SK-N-SH (cell line): ENCODE results near the gene RIN2. TPM values are rescaled to one million over a fixed set of nuclear protein-coding genes. Genes with fewer than 3 reads are reported as not detected.

Experiments used
- CTCF ChIA-PET: fragments of 300-600, 350-600 bp; formaldehyde crosslinking; extraction: SDS; loops from one replicate; lab custom pipeline; 2021; lab: Yijun Ruan, JAX
- POLR2A ChIA-PET: fragments of 350-600 bp; sonication (Branson Sonifier 250); formaldehyde crosslinking; extraction: SDS; loops from one replicate; lab custom pipeline; 2020; ENCODE audit warnings: antibody characterized with exemption, inconsistent platforms; lab: Yijun Ruan, JAX
- DNase-seq: peaks from one replicate; pipeline ENCODE4 v3.0.0; 2012
- H2AFZ ChIP-seq: fragments of 200-600 bp; sonication (generic); 2 replicates; pipeline ENCODE4 v1.8.1; 2016; ENCODE audit warnings: antibody characterized with exemption, mild to moderate bottlenecking, low read depth
- H3F3A ChIP-seq: fragments of 200-600 bp; sonication (generic); replicated peaks from 2 replicates; pipeline ENCODE3; 2016; ENCODE audit warnings: antibody characterized with exemption, mild to moderate bottlenecking; ENCODE audit not compliant: insufficient read depth
- H3K27ac ChIP-seq, 2 experiments: fragments of 200-500 bp in 1 of 2; fragments of 200-600 bp in 1 of 2; sonication (Bioruptor generic) in 1 of 2; sonication (generic), shearing (Covaris generic) in 1 of 2; 2 replicates each; pipeline versions ENCODE4 v1.5.1 to v1.6.1; 2014 to 2016; ENCODE audit warnings: low read depth in 2 of 2, inconsistent platforms in 1 of 2, low read length in 1 of 2, mild to moderate bottlenecking in 1 of 2, mixed read lengths in 1 of 2
- H3K27me3 ChIP-seq: fragments of 200-600 bp; sonication (generic), shearing (Covaris generic); 2 replicates; pipeline ENCODE4 v1.6.1; 2016; ENCODE audit warnings: mixed run types; ENCODE audit not compliant: insufficient read depth
- H3K36me3 ChIP-seq, 2 experiments: fragments of 200-500 bp in 1 of 2; fragments of 200-600 bp in 1 of 2; sonication (Bioruptor generic) in 1 of 2; sonication (generic) in 1 of 2; replicated peaks in 1 of 2; 2 replicates each; pipeline versions ENCODE3 to v1.5.1; 2014 to 2016; ENCODE audit warnings: low read length in 1 of 2, mild to moderate bottlenecking in 1 of 2; ENCODE audit not compliant: insufficient read depth in 2 of 2, control insufficient read depth in 1 of 2
- H3K4me1 ChIP-seq, 2 experiments: fragments of 200-500 bp in 1 of 2; fragments of 200-600 bp in 1 of 2; sonication (Bioruptor generic) in 1 of 2; sonication (generic), shearing (Covaris generic) in 1 of 2; 2 replicates each; pipeline versions ENCODE4 v1.5.1 to v1.6.1; 2014 to 2016; ENCODE audit warnings: low read depth in 1 of 2, low read length in 1 of 2, mixed run types in 1 of 2; ENCODE audit not compliant: insufficient read depth in 2 of 2, control insufficient read depth in 1 of 2
- H3K4me2 ChIP-seq: fragments of 200-600 bp; sonication (generic), shearing (Covaris generic); 2 replicates; pipeline ENCODE4 v1.6.1; 2017; ENCODE audit warnings: mixed run types
- H3K4me3 ChIP-seq, 2 experiments: fragments of 200-500 bp in 1 of 2; fragments of 200-600 bp in 1 of 2; sonication (Bioruptor generic) in 1 of 2; sonication (generic), shearing (Covaris generic) in 1 of 2; 2 replicates each; pipeline versions ENCODE4 v1.5.1 to v1.8.1; 2014 to 2016; ENCODE audit warnings: low read depth in 2 of 2, inconsistent platforms in 1 of 2, low read length in 1 of 2, mild to moderate bottlenecking in 1 of 2, mixed read lengths in 1 of 2, moderate library complexity in 1 of 2
- H3K79me2 ChIP-seq: fragments of 200-600 bp; sonication (generic); 2 replicates; pipeline ENCODE4 v1.8.1; 2017; ENCODE audit warnings: mild to moderate bottlenecking; ENCODE audit not compliant: insufficient read depth
- H3K9ac ChIP-seq: fragments of 200-600 bp; sonication (generic); 2 replicates; pipeline ENCODE4 v1.6.1; 2017; ENCODE audit warnings: mixed run types
- H3K9me2 ChIP-seq: fragments of 200-600 bp; sonication (generic); 2 replicates; pipeline ENCODE4 v1.6.1; 2017; ENCODE audit warnings: mixed run types
- H3K9me3 ChIP-seq: fragments of 200-600 bp; sonication (generic); 2 replicates; pipeline ENCODE4 v1.6.1; 2017; ENCODE audit warnings: mixed run types, mild to moderate bottlenecking, moderate library complexity
- H4K20me1 ChIP-seq: fragments of 200-600 bp; sonication (generic); 2 replicates; pipeline ENCODE4 v1.6.1; 2017; ENCODE audit warnings: mild to moderate bottlenecking, mixed run types; ENCODE audit not compliant: insufficient read depth
- ELF1 ChIP-seq: IDR thresholded peaks from 2 replicates; pipeline ENCODE4 v1.4.0; 2012
- EP300 ChIP-seq, 2 experiments: IDR thresholded peaks; 2 replicates each; pipeline versions ENCODE4 v1.4.0 to v1.6.1; 2012; ENCODE audit warnings: borderline replicate concordance in 1 of 2, low read depth in 1 of 2, low read length in 1 of 2
- EZH2phosphoT487 ChIP-seq: fragments of 200-600 bp; sonication (generic); IDR thresholded peaks from 2 replicates; pipeline ENCODE4 v1.6.1; 2017; ENCODE audit warnings: low read depth, mixed run types, mild to moderate bottlenecking, antibody characterized with exemption, moderate library complexity, borderline replicate concordance
- FOSL2 ChIP-seq: IDR thresholded peaks from 2 replicates; pipeline ENCODE4 v1.4.0; 2012; ENCODE audit warnings: low read depth, mild to moderate bottlenecking, moderate library complexity, borderline replicate concordance
- FOXJ3 ChIP-seq: sonication (generic); formaldehyde crosslinking; IDR thresholded peaks from 2 replicates; pipeline ENCODE4 v1.5.1; 2020; ENCODE audit warnings: mild to moderate bottlenecking, missing genetic modification reagents
- FOXM1 ChIP-seq: IDR thresholded peaks from 2 replicates; pipeline ENCODE4 v1.4.0; 2012; ENCODE audit warnings: low read depth, mild to moderate bottlenecking
- MEF2A ChIP-seq: IDR thresholded peaks from 2 replicates; pipeline ENCODE4 v1.4.0; 2012; ENCODE audit warnings: low read depth, borderline replicate concordance
- MXI1 ChIP-seq: IDR thresholded peaks from 2 replicates; pipeline ENCODE4 v1.6.1; 2012; ENCODE audit warnings: mild to moderate bottlenecking, low read depth, low read length, improper control_type of control experiment
- POLR2AphosphoS5 ChIP-seq: IDR thresholded peaks from 2 replicates; pipeline ENCODE4 v1.6.1; 2012; ENCODE audit warnings: low read depth, low read length
- RAD21 ChIP-seq: IDR thresholded peaks from 2 replicates; pipeline ENCODE4 v1.6.1; 2012; ENCODE audit warnings: mild to moderate bottlenecking, low read length
- RFX5 ChIP-seq: IDR thresholded peaks from 2 replicates; pipeline ENCODE4 v1.6.1; 2012; ENCODE audit warnings: mild to moderate bottlenecking, improper control_type of control experiment, low read length
- SIN3A ChIP-seq: IDR thresholded peaks from 2 replicates; pipeline ENCODE4 v1.6.1; 2012; ENCODE audit warnings: low read depth, mild to moderate bottlenecking, low read length, moderate library complexity, borderline replicate concordance
- TAF1 ChIP-seq: IDR thresholded peaks from 2 replicates; pipeline ENCODE4 v1.6.1; 2012; ENCODE audit warnings: low read depth, mild to moderate bottlenecking, low read length, moderate library complexity, borderline replicate concordance
- TCF12 ChIP-seq: IDR thresholded peaks from 2 replicates; pipeline ENCODE4 v1.4.0; 2012
- TEAD4 ChIP-seq: IDR thresholded peaks from 2 replicates; pipeline ENCODE4 v1.4.0; 2012; ENCODE audit warnings: mild to moderate bottlenecking, borderline replicate concordance; ENCODE audit not compliant: insufficient read depth
- YY1 ChIP-seq: IDR thresholded peaks from 2 replicates; pipeline ENCODE4 v1.4.0; 2012; ENCODE audit warnings: low read depth, mild to moderate bottlenecking
- WGBS: methylation state at CpG from one replicate; pipeline ENCODE4 v1.1.6; 2017; ENCODE audit warnings: low lambda C conversion rate; 5-methylcytosine and 5-hydroxymethylcytosine counted together
- polyA plus RNA-seq, 3 experiments: library from polyadenylated mRNA; depleted of rRNA; stranded (reverse); fragments of >200 nt; gene quantifications; 2 replicates each; pipeline ENCODE4 v1.2.3, GENCODE V29; 2012
- TF ChIP-seq, protein P1 (sequence below): fragments of 150-350 bp; IDR thresholded peaks from 2 replicates; pipeline ENCODE4 v1.6.1; 2016; ENCODE audit warnings: mild to moderate bottlenecking, low read depth, low read length
- TF ChIP-seq, protein P2 (sequence below): IDR thresholded peaks from 2 replicates; pipeline ENCODE4 v1.4.0; 2012; ENCODE audit warnings: low read depth, borderline replicate concordance
- TF ChIP-seq, protein P3 (sequence below): IDR thresholded peaks from 2 replicates; pipeline ENCODE4 v1.6.1; 2012; ENCODE audit warnings: mild to moderate bottlenecking, low read depth, low read length, moderate library complexity
- TF ChIP-seq, protein P4 (sequence below): IDR thresholded peaks from 2 replicates; pipeline ENCODE4; 2012

RIN2 gene
- polyA plus RNA-seq, 1 of the 3 experiments (the other 2 are of a cell fraction), result 6.8 TPM

DNA sequence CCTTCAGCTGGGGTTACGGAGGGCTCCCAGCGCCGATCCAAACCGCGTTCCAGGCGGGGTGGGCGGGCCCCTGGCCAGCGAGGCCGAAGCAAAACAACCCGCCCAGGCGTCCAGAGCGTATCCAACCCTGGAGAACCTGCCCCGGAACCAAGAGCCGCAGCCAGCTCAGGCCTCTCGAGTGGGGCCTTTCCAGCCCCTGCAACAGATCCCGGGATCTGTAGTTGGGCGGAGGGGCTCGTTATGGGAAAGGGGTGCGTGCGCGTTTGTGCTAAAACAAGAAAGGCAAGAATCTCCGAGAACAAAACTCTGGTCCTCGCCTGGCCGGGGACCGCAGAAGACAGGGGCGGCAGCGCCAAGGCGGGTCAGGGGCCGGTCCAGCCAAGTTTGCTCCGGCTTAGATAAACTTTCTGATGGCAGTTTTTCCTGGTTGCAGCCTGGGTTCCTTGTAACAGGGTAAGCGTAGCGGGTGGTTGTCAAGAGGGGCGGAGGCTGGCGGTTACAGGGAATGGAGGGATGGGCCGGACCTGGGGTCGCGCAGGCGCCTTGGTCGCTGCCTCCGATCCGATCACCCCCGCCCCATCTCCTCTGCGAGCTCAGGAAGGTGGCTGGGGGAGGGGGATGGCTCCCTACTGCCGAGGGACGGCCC, 448 bp upstream of the RIN2 start (continued):
- TF ChIP-seq, protein P1, sequence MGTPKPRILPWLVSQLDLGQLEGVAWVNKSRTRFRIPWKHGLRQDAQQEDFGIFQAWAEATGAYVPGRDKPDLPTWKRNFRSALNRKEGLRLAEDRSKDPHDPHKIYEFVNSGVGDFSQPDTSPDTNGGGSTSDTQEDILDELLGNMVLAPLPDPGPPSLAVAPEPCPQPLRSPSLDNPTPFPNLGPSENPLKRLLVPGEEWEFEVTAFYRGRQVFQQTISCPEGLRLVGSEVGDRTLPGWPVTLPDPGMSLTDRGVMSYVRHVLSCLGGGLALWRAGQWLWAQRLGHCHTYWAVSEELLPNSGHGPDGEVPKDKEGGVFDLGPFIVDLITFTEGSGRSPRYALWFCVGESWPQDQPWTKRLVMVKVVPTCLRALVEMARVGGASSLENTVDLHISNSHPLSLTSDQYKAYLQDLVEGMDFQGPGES, result no peak
- TF ChIP-seq ELF1 (no peak), TAF1 (no peak), YY1 (no peak; the same call in 1 of the 2 replicates), FOXM1 (no peak), SIN3A (peak; percentile 20; the same call in 1 of the 2 replicates), TEAD4 (no peak), TCF12 (no peak), EP300 (IDR thresholded peaks at IDR 0.05; ENCODE audit: borderline replicate concordance in 1 of 2, low read depth in 1 of 2, low read length in 1 of 2) (no peak), POLR2AphosphoS5 (peak; percentile 59), RAD21 (no peak)
- TF ChIP-seq, protein P2, sequence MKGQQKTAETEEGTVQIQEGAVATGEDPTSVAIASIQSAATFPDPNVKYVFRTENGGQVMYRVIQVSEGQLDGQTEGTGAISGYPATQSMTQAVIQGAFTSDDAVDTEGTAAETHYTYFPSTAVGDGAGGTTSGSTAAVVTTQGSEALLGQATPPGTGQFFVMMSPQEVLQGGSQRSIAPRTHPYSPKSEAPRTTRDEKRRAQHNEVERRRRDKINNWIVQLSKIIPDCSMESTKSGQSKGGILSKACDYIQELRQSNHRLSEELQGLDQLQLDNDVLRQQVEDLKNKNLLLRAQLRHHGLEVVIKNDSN, result no peak
- TF ChIP-seq, protein P3, sequence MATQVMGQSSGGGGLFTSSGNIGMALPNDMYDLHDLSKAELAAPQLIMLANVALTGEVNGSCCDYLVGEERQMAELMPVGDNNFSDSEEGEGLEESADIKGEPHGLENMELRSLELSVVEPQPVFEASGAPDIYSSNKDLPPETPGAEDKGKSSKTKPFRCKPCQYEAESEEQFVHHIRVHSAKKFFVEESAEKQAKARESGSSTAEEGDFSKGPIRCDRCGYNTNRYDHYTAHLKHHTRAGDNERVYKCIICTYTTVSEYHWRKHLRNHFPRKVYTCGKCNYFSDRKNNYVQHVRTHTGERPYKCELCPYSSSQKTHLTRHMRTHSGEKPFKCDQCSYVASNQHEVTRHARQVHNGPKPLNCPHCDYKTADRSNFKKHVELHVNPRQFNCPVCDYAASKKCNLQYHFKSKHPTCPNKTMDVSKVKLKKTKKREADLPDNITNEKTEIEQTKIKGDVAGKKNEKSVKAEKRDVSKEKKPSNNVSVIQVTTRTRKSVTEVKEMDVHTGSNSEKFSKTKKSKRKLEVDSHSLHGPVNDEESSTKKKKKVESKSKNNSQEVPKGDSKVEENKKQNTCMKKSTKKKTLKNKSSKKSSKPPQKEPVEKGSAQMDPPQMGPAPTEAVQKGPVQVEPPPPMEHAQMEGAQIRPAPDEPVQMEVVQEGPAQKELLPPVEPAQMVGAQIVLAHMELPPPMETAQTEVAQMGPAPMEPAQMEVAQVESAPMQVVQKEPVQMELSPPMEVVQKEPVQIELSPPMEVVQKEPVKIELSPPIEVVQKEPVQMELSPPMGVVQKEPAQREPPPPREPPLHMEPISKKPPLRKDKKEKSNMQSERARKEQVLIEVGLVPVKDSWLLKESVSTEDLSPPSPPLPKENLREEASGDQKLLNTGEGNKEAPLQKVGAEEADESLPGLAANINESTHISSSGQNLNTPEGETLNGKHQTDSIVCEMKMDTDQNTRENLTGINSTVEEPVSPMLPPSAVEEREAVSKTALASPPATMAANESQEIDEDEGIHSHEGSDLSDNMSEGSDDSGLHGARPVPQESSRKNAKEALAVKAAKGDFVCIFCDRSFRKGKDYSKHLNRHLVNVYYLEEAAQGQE, result no peak; the same call in 1 of the 2 replicates

DNA sequence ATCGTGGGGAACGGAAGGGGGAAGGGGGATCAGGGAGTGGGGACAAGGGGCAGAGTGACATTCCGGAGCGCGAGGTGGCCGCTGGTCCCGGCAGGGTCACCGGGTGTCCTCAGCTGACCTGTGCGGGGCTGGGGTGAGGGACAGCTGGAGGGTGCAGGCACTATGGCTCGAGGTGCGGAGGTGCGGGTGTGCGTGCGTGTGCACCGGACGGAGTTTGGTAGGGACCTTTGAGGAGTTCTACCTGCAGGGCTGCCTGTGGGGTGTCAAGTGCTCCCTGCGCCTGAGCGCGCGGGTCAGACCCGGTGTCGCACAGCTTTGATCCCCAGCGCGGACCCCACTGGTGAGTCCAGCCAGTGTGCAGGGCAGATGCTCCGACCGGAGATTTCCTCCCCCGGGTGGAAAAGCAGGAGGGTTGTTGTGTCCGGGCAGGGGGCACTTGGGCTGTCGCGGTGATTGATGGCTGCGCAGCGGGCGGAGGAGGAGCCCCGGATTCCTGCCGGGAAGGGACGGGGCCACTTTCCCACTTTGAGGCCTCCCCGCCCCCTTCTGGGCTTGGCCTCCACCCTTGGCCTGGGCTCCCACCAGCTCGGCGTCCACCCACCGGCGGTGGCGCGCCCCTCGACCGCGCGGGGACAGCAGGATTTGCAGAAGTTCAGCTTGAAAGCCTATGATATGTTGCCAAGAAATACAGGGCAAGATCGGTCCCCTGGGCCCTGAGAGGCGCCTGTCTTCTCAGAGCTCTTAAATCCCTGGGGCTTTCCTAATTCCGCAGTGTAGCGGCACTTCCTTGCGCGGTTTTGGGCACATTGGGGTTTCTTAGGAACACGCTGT, 658 bp downstream of the RIN2 start:
- CTCF ChIA-PET, result no interaction called here
- Histone ChIP-seq H4K20me1 (peaks cover 4% of the 10 kb centered on the region; the same call in 1 of the 2 replicates), H3F3A (no peaks in the 10 kb centered on the region)

More for the DNA sequence above, 658 bp downstream of the RIN2 start:
- DNase-seq, result peak; percentile 65
- no peak for TF ChIP-seq MXI1
- TF ChIP-seq RFX5, result no peak
- TF ChIP-seq, protein P4, sequence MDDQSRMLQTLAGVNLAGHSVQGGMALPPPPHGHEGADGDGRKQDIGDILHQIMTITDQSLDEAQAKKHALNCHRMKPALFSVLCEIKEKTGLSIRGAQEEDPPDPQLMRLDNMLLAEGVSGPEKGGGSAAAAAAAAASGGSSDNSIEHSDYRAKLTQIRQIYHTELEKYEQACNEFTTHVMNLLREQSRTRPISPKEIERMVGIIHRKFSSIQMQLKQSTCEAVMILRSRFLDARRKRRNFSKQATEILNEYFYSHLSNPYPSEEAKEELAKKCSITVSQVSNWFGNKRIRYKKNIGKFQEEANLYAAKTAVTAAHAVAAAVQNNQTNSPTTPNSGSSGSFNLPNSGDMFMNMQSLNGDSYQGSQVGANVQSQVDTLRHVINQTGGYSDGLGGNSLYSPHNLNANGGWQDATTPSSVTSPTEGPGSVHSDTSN, result peak; percentile 76
- TF ChIP-seq MEF2A, result no peak
- no peak for TF ChIP-seq TCF12
- TF ChIP-seq TEAD4, result no peak
- no peak for TF ChIP-seq FOSL2
- no peak for TF ChIP-seq FOXJ3 (CRISPR knock-in tag)
- no peak for TF ChIP-seq EZH2phosphoT487
- H3K9me3 ChIP-seq, result no peaks in the 10 kb centered on the region
- H3K4me1 ChIP-seq, result peaks cover 9 to 17% of the 10 kb centered on the region in 2 experiments
- H3K9me2 ChIP-seq, result no peaks in the 10 kb centered on the region
- H3K36me3 ChIP-seq, result peaks cover 0 to 2% of the 10 kb centered on the region in 2 experiments
- H3K27ac ChIP-seq, result peak overlapping the region in 1 of 2 experiments; percentile 82; a peak in 2 of 4 replicates
- H3K9ac ChIP-seq, result peak overlapping the region; percentile 92; the same call in 1 of the 2 replicates
- H3K4me2 ChIP-seq, result peak overlapping the region; percentile 99
- peak overlapping the region; percentile 65 for H2AFZ ChIP-seq
- peaks cover 11% of the 10 kb centered on the region; the same call in 1 of the 2 replicates for H3K79me2 ChIP-seq
- 20% methylated on average over 36 of the region's 54 CpGs for WGBS
- peak overlapping the region; percentile 84 to 91 for H3K4me3 ChIP-seq
- H3K27me3 ChIP-seq, result no peaks in the 10 kb centered on the region
- POLR2A ChIA-PET, result interaction anchor here (0.7 to 1.0 kb wide), 2 partner anchors 21 kb away, joined by 3 read pairs; no protein-coding TSS in a partner anchor
